Mammary epithelial cell (primary cell): ENCODE results near the gene SAMD10.
"Not testable (repeated sequence)": the region's sequence is repeated elsewhere in the genome, so short reads cannot be mapped to it uniquely, and the experiment has no call there.

Source experiments
- CTCF ChIP-seq, 2 donors: IDR thresholded peaks in 1 of 2; conservative IDR thresholded peaks in 1 of 2; 2 replicates each; pipeline ENCODE4 v1.5.1; 2011 to 2012; ENCODE audit warnings: inconsistent platforms in 2 of 2, low read length in 2 of 2, mild to moderate bottlenecking in 2 of 2, control low read depth in 1 of 2, low read depth in 1 of 2; ENCODE audit not compliant: insufficient read depth in 1 of 2; ENCODE audit errors: extremely low read depth in 1 of 2
- EZH2 ChIP-seq: IDR thresholded peaks from 2 replicates; pipeline ENCODE4 v1.6.1; 2012; ENCODE audit warnings: low read length, inconsistent platforms, borderline replicate concordance

GRCh38 chr20:64012385-64013154, 33.1 kb upstream of the SAMD10 start:
- not testable (repeated sequence) for TF ChIP-seq EZH2; CTCF (conservative IDR thresholded peaks at IDR 0.05 in 1 of 2, IDR thresholded peaks at IDR 0.05 in 1 of 2; ENCODE audit: extremely low read depth in 1 of 2, insufficient read depth in 1 of 2, low read depth in 1 of 2, low read length in 2 of 2)
